Measurements from ENCODE around the gene STARD10. TPM values are rescaled to one million over a fixed set of nuclear protein-coding genes. Genes with fewer than 3 reads are reported as not detected.

STARD10 gene
- polyA plus RNA-seq, 2 of the 4 experiments (the other 2 are of a cell fraction): 21.2 to 23.2 TPM

DNA sequence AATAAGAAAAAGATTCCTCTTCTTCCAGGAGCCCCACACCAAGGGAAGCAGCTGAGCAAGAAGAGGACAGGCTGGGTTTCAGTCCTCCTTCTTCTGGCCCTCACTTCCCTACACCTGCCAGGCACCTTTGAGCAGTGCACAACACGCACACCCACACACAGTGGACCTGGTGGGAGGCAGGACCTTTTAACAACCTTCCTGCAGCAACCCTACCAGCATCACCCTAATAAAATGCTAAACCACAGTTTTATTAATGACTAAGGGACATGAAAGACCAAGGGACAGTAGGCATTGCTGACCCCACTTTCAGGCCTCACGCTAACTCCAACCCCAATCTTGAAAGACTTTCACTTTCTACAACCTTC is 53.8 kb downstream of the STARD10 start:
- Histone ChIP-seq H3K4me3 (no peak overlapping the region), H3K27ac (no peak overlapping the region; a peak in 1 of 6 replicates), H3K9me3 (no peaks in the 10 kb centered on the region), H3K4me1 (peaks cover 46% of the 10 kb centered on the region), H3K4me2 (no peak overlapping the region)
- ATAC-seq (no peak), FAIRE-seq (no peak), DNase-seq (ENCODE audit: low read depth in 1 of 2, low spot score in 1 of 2) (no peak)
- CTCF ChIA-PET: interaction anchor here (1.1 to 2.4 kb wide), 7 partner anchors 10 to 56 kb away, joined by 3 to 16 read pairs (median 4); partner anchors contain the start of gene STARD10
- POLR2A ChIA-PET: no interaction called here
- WGBS (ENCODE audit: missing lambda C conversion rate): 100% methylated on average over 2 of the region's 2 CpGs
- no peak for TF ChIP-seq POLR2A (IDR thresholded peaks at IDR 0.05; ENCODE audit: low read length)
- TF ChIP-seq HEYL (CRISPR knock-in tag; IDR thresholded peaks at IDR 0.05): no peak
- no peak for TF ChIP-seq HDAC2 (IDR thresholded peaks at IDR 0.05)
- TF ChIP-seq GATA3 (IDR thresholded peaks at IDR 0.05; ENCODE audit: borderline replicate concordance): no peak
- TF ChIP-seq, protein P1, sequence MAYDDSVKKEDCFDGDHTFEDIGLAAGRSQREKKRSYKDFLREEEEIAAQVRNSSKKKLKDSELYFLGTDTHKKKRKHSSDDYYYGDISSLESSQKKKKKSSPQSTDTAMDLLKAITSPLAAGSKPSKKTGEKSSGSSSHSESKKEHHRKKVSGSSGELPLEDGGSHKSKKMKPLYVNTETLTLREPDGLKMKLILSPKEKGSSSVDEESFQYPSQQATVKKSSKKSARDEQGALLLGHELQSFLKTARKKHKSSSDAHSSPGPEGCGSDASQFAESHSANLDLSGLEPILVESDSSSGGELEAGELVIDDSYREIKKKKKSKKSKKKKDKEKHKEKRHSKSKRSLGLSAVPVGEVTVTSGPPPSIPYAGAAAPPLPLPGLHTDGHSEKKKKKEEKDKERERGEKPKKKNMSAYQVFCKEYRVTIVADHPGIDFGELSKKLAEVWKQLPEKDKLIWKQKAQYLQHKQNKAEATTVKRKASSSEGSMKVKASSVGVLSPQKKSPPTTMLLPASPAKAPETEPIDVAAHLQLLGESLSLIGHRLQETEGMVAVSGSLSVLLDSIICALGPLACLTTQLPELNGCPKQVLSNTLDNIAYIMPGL (CRISPR knock-in tag; IDR thresholded peaks at IDR 0.05; ENCODE audit: borderline replicate concordance): no peak
- TF ChIP-seq RARB (CRISPR knock-in tag; IDR thresholded peaks at IDR 0.05): no peak
- TF ChIP-seq JUN (IDR thresholded peaks at IDR 0.05): no peak
- no peak for TF ChIP-seq HOXA7 (CRISPR knock-in tag; IDR thresholded peaks at IDR 0.05)
- TF ChIP-seq USF2 (IDR thresholded peaks at IDR 0.05): no peak
- TF ChIP-seq NFE2L2 (conservative IDR thresholded peaks at IDR 0.05; ENCODE audit: low read length): no peak
- TF ChIP-seq MYC (IDR thresholded peaks at IDR 0.05; ENCODE audit: borderline replicate concordance, low read length): no peak
- TF ChIP-seq, protein P2, sequence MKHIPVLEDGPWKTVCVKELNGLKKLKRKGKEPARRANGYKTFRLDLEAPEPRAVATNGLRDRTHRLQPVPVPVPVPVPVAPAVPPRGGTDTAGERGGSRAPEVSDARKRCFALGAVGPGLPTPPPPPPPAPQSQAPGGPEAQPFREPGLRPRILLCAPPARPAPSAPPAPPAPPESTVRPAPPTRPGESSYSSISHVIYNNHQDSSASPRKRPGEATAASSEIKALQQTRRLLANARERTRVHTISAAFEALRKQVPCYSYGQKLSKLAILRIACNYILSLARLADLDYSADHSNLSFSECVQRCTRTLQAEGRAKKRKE (CRISPR knock-in tag; IDR thresholded peaks at IDR 0.05; ENCODE audit: low read depth): no peak
- no peak for TF ChIP-seq CBX2 (IDR thresholded peaks at IDR 0.05; ENCODE audit: borderline replicate concordance, low read depth)
- no peak for TF ChIP-seq EP300 (IDR thresholded peaks at IDR 0.05)

DNA sequence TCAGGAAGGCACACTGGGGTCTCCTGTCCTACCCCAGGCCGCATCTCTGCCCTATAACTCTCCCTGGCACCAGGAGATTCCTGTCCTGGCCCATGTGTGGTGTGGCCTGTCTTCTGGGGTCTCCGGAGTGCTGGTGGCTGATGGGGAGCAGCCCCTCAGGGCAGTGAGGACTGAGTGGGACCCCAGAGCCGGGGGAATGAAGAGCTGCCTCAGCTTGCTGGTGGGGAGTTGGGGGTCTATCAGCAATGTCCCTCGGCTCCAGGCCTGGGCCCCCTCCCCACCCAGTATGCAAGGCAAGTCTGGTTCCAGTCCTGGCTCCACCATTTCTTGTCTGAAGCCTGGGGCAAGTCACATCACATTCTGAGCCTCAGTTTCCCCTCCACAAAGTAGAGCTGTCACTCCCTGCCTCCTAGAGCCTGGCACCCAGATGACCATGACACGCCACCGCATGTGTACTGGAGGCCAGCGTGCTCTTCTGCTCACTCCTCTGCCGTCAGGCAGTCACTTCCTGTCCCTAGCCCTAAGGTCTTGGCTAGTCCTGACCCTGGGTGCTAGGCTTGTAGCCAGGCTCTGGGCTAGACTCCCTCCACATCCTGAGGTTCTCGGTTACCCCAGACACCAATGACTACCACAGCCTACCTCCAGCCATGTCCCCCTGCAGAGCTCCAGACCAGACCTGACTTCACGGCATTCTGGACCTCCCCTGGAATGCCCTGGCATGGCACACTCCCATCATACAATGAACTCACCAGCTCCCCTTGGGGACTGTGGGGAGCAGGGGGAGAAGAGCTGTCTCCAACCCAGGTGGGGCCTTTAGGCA is 54.4 kb downstream of the STARD10 start:
- ATAC-seq (no peak), FAIRE-seq (no peak), DNase-seq (ENCODE audit: low read depth in 1 of 2, low spot score in 1 of 2) (no peak)
- Histone ChIP-seq H3K4me3 (no peak overlapping the region), H3K4me1 (peaks cover 46% of the 10 kb centered on the region), H3K9me3 (no peaks in the 10 kb centered on the region), H3K4me2 (no peak overlapping the region), H3K27ac (no peak overlapping the region; a peak in 1 of 6 replicates)
- ChIA-PET POLR2A (no interaction called here), CTCF (interaction anchor here (0.7 to 2.4 kb wide), 11 partner anchors 9 to 568 kb away, joined by 3 to 16 read pairs (median 4); partner anchors contain the start of gene STARD10)
- TF ChIP-seq EP300 (IDR thresholded peaks at IDR 0.05): no peak
- TF ChIP-seq RFX5 (IDR thresholded peaks at IDR 0.05): no peak
- TF ChIP-seq MAZ (IDR thresholded peaks at IDR 0.05; ENCODE audit: borderline replicate concordance, low read depth, low read length): no peak
- no peak for TF ChIP-seq HOXA7 (CRISPR knock-in tag; IDR thresholded peaks at IDR 0.05)
- no peak for TF ChIP-seq JUNB (IDR thresholded peaks at IDR 0.05)
- TF ChIP-seq HDAC2 (IDR thresholded peaks at IDR 0.05): no peak
- TF ChIP-seq CBX8 (IDR thresholded peaks at IDR 0.05): no peak
- no peak for TF ChIP-seq CHD2 (IDR thresholded peaks at IDR 0.05; ENCODE audit: low read length, partially characterized antibody)
- no peak for TF ChIP-seq ZNF302 (CRISPR knock-in tag; IDR thresholded peaks at IDR 0.05)
- no peak for TF ChIP-seq HOXB5 (CRISPR knock-in tag; IDR thresholded peaks at IDR 0.05)
- no peak for TF ChIP-seq TP53 (CRISPR knock-in tag; IDR thresholded peaks at IDR 0.05)
- no peak for TF ChIP-seq KDM5A (IDR thresholded peaks at IDR 0.05)
- TF ChIP-seq NFE2L2 (conservative IDR thresholded peaks at IDR 0.05; ENCODE audit: low read length): no peak
- no peak for TF ChIP-seq RARB (CRISPR knock-in tag; IDR thresholded peaks at IDR 0.05)
- no peak for TF ChIP-seq HOXB13 (CRISPR knock-in tag; IDR thresholded peaks at IDR 0.05; ENCODE audit: low read depth)
- TF ChIP-seq POLR2A (IDR thresholded peaks at IDR 0.05; ENCODE audit: low read length): no peak
- 91% methylated on average over 8 of the region's 10 CpGs for WGBS (ENCODE audit: missing lambda C conversion rate)
